Mucosa of descending colon (tissue), 3 donors: Measurements from ENCODE around the gene PDXP. TPM values are rescaled to one million over a fixed set of nuclear protein-coding genes. Genes with fewer than 3 reads are reported as not detected.
A peak's percentile ranks its signal among the peaks of the same experiment; 100 is the strongest.

Source experiments
- ATAC-seq: fragments of 200-7000 bp; cut with Tn5 transposase; one replicate; pipeline ENCODE4 v1.9.1; 2020; ENCODE audit warnings: mild to moderate bottlenecking, moderate library complexity
- DNase-seq, 3 donors: peaks; one replicate each; pipeline ENCODE4 v3.0.0-alpha.2; 2020
- H3K36me3 ChIP-seq: fragments of 200-600 bp; one replicate; pipeline ENCODE4 v1.8.0; 2021; ENCODE audit warnings: low read depth, mild to moderate bottlenecking
- H3K4me1 ChIP-seq: fragments of 200-600 bp; one replicate; pipeline ENCODE4 v1.8.0; 2021; ENCODE audit warnings: low read depth, mild to moderate bottlenecking
- H3K4me3 ChIP-seq: fragments of 200-600 bp; one replicate; pipeline ENCODE4 v1.8.0; 2021; ENCODE audit warnings: mild to moderate bottlenecking
- H3K9me3 ChIP-seq: fragments of 200-600 bp; one replicate; pipeline ENCODE4 v1.8.0; 2021; ENCODE audit warnings: mild to moderate bottlenecking
- CTCF ChIP-seq: fragments of 200-600 bp; IDR thresholded peaks from one replicate; pipeline ENCODE4 v1.8.0; 2022; ENCODE audit warnings: antibody characterized with exemption, mild to moderate bottlenecking
- intact Hi-C, 2 donors: fragments of 100-400 bp; cut with DNase I in 1 of 2; cut with micrococcal nuclease in 1 of 2; formaldehyde crosslinking; loops; one replicate each; pipeline versions ENCODE4 v1.11.0 to v1.11.1; 2022; cut with DNase I, micrococcal nuclease
- total RNA-seq, 3 donors: library from RNA; stranded (reverse); fragmentation: NEBNext Ultra II Directional in 2 of 3; extraction: Animal tissue kit (Norgen Biotek cat#: 25700) in 2 of 3; gene quantifications; one replicate each; pipeline versions ENCODE4 v1.2.1 to v1.2.4, GENCODE V29; 2021 to 2023
- donor health status: DM: no; HTN: no; CAD: no; lungs with moderate emphysema.
- donor health status: DM: no; HTN: no; CAD: no.
- donor health status: DM: no; HTN: yes; CAD: no.

The PDXP gene
- total RNA-seq, 3 donors from 2014 or later: 26.8 to 43.3 (median 40.6) TPM

GRCh38 chr22:37629928-37630327 lies 28.6 kb upstream of the PDXP start:
- ATAC-seq (no peak), DNase-seq (no peak)
- TF ChIP-seq CTCF: no peak
- no peaks in the 10 kb centered on the region for H3K9me3 ChIP-seq
- no peak overlapping the region for H3K4me3 ChIP-seq
- no peaks in the 10 kb centered on the region for H3K36me3 ChIP-seq
- intact Hi-C loops: loop anchor here in 1 of 2 donors (10.0 kb wide), 1 partner anchor 55 kb away; the partner anchor contains the start of gene NOL12
- peaks cover 48% of the 10 kb centered on the region for H3K4me1 ChIP-seq

- H3K4me1 ChIP-seq: peaks cover 52% of the 10 kb centered on the region
- ATAC-seq: no peak
- DNase-seq: no peak
- H3K36me3 ChIP-seq: no peaks in the 10 kb centered on the region
- intact Hi-C loops: no loop called here
- H3K4me3 ChIP-seq: no peak overlapping the region
- no peak for TF ChIP-seq CTCF
- H3K9me3 ChIP-seq: no peaks in the 10 kb centered on the region
Measured at GRCh38 chr22:37630839-37631435, 27.6 kb upstream of the PDXP start.

- Histone ChIP-seq H3K4me3 (no peak overlapping the region), H3K9me3 (no peaks in the 10 kb centered on the region), H3K4me1 (peaks cover 52% of the 10 kb centered on the region), H3K36me3 (no peaks in the 10 kb centered on the region)
- ATAC-seq (no peak), DNase-seq (peak in 1 of 3 donors; percentile 44)
- intact Hi-C loops: no loop called here
- no peak for TF ChIP-seq CTCF
Measured at GRCh38 chr22:37631448-37632173, 26.9 kb upstream of the PDXP start.

GRCh38 chr22:37632174-37633088 lies 26.1 kb upstream of the PDXP start:
- intact Hi-C loops: no loop called here
- no peaks in the 10 kb centered on the region for H3K9me3 ChIP-seq
- ATAC-seq (no peak), DNase-seq (no peak)
- peaks cover 51% of the 10 kb centered on the region for H3K4me1 ChIP-seq
- TF ChIP-seq CTCF: no peak
- no peaks in the 10 kb centered on the region for H3K36me3 ChIP-seq
- H3K4me3 ChIP-seq: no peak overlapping the region

GRCh38 chr22:37633089-37633624 lies 25.4 kb upstream of the PDXP start:
- no peak overlapping the region for H3K4me3 ChIP-seq

More at GRCh38 chr22:37633089-37633624, 25.4 kb upstream of the PDXP start:
- no peaks in the 10 kb centered on the region for H3K9me3 ChIP-seq
- intact Hi-C loops: no loop called here
- H3K36me3 ChIP-seq: no peaks in the 10 kb centered on the region
- no peak for TF ChIP-seq CTCF
- peak in 1 of 3 donors; percentile 48 for DNase-seq
- ATAC-seq: peak; percentile 29
- peaks cover 52% of the 10 kb centered on the region for H3K4me1 ChIP-seq
